Mammary epithelial cell (primary cell): ENCODE measurements around the gene EFCAB11.

Experiments used
- CTCF ChIP-seq, 2 donors: IDR thresholded peaks in 1 of 2; conservative IDR thresholded peaks in 1 of 2; 2 replicates each; pipeline ENCODE4 v1.5.1; 2011 to 2012; ENCODE audit warnings: inconsistent platforms in 2 of 2, low read length in 2 of 2, mild to moderate bottlenecking in 2 of 2, control low read depth in 1 of 2, low read depth in 1 of 2; ENCODE audit not compliant: insufficient read depth in 1 of 2; ENCODE audit errors: extremely low read depth in 1 of 2
- EZH2 ChIP-seq: IDR thresholded peaks from 2 replicates; pipeline ENCODE4 v1.6.1; 2012; ENCODE audit warnings: low read length, inconsistent platforms, borderline replicate concordance

GRCh38 chr14:89955745-89956660, 1.5 kb upstream of the EFCAB11 start, which contains the start of gene TDP1:
- no peak for TF ChIP-seq CTCF (conservative IDR thresholded peaks at IDR 0.05 in 1 of 2, IDR thresholded peaks at IDR 0.05 in 1 of 2; ENCODE audit: extremely low read depth in 1 of 2, insufficient read depth in 1 of 2, low read depth in 1 of 2, low read length in 2 of 2)
- no peak for TF ChIP-seq EZH2
